Stimulated activated CD4-positive, alpha-beta T cell treated with anti-CD3 and anti-CD28 coated beads, Interleukin-4, amount 100 ng/mL, for 1 hour (primary cell): ENCODE data around the gene FMN2.

Experiments used
- DNase-seq: peaks from one replicate; pipeline ENCODE4 v3.0.0-alpha.2; 2020

The FMN2 gene

DNA sequence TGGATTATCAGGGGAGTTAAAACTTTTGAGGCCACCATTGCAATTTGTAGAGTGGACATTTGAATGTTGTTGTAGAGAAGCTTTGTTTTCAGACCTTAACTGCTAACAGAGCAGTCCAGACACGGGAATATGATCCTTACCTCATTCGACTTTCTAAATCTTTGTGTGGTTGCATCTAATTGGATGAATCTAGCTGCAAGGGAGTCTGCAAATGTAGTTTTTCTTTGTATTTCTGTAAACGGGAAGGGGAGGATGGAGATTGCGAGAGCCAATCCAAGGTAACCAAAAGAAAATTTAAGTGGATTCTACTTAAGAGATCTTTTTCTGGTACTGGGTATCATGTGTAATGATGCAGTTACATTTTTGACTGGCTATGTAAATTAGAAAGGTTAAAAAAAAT is 110.2 kb downstream of the FMN2 start:
- DNase-seq, result no peak

GRCh38 chr1:240207073-240207709 is 115.5 kb downstream of the FMN2 start:
- DNase-seq, result no peak

GRCh38 chr1:240210026-240210425 is 118.3 kb downstream of the FMN2 start:
- no peak for DNase-seq

GRCh38 chr1:240212556-240212955 is 120.9 kb downstream of the FMN2 start:
- DNase-seq, result no peak

DNA sequence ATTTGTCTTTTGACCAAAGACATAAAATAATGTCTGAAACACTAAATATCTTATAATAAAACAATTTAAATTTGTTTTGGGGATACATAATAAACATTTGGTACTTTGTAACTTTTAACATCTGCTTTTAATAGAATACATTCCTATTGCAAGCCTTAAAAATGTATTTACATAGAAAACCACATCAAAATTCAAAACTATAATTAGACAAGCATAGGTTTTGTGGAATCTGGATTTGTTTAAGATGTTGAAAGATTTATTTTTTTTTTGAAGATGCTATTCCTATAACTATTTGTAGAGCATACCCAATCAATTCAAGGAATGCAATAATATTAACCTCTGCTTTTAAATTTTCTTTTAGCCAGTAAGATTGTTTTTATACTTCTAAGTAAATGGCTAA is 125.7 kb downstream of the FMN2 start:
- no peak for DNase-seq

DNA sequence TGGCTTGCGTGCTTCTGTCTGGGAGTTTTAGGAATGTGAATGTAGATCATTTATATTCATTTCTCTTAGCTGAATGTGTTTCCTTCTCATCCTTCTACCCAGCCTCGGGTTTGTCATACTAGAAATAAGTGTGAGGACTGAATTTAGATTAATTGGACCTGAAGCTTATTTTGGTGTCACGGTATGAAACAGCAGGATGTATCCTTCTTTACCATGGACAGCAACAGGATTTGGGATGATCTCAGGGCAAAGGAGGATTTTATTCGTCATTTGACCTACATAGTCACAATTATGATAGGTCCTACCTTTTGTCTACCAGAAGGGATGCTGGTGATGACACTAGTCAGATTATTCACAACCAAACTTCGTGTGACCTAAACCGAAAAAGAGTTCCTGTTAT is 127.4 kb downstream of the FMN2 start:
- DNase-seq, result no peak

GRCh38 chr1:240226102-240226501 is 134.4 kb downstream of the FMN2 start:
- DNase-seq, result no peak

- DNase-seq, result no peak
These were observed 139.1 kb downstream of the FMN2 start for GRCh38 chr1:240230816-240231215.

DNA sequence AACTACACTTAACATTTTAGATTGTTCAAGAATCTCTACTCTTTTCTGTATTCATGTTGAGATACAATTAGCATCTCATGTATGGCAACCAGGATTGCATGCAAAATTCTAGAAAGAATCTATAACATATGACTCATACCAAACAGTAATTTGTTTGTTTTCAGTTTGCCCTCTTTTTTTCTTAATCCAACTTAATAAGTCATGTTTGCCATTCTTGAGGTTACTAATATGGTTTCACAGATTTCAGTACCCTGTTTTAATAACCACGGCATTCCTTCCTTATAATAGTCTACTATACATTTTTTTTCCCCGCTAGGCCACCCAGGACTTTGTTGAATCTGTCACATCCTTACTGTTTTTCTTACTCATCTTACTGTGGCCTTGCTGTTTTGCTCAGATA is 140.8 kb downstream of the FMN2 start:
- DNase-seq, result no peak

- DNase-seq, result no peak
These were observed 143.0 kb downstream of the FMN2 start for GRCh38 chr1:240234485-240235210.

DNA sequence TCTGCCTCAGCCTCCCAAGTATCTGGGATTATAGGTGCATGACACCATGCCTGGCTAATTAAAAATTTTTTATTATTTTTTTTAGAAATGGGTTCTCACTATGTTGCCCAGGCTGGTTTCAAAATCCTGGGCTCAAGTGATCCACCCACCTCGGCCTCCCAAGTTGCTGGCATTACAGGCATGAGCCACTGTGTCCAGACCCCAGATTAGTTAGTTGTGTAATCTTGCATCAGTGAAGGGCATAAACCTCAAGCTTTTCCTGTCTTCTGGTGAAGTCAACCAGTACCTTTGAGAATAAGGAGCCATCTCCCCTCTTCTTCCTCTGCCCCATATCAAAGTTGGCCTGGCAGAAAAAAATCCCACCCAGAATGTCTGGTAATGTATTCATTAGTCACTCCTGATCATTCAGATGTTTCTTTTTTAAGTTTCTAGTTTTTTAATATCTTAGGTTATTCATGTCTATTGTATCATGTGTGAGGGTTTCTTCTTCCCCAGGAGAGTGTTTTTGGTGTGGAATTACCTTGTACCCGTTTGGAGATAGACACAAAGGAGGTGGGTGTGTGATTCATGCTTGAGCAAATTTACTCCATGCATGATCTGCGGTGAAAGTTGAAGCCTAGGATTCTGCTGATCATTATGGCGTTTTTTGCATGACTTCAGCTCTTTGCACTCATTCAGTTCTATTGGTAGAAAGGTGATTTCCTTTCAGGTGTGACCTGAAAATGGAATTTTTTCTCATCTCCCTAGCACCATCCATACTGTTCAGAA is 144.0 kb downstream of the FMN2 start:
- no peak for DNase-seq

- DNase-seq, result no peak
These were observed 145.6 kb downstream of the FMN2 start for GRCh38 chr1:240237305-240237721.

DNA sequence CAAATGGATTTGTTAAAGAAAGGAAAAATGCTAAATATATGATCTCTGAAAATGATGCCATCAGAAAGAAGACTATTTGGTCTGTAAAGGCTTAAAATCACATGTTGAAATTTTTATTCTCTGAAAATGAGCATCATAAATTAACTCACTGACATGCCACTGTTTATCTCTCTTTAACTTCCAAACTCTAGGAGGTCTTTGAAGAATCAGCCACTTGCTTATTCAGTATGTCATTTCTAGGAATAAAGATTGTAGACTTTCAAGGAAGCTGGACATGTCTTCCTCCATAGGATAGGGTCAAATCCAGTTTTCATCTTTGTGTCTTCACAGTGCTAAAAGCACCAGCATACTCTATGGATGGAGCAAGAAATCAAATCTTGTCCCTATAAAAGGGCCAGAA is 147.6 kb downstream of the FMN2 start:
- no peak for DNase-seq

GRCh38 chr1:240241278-240241677 is 149.6 kb downstream of the FMN2 start:
- DNase-seq, result no peak

DNA sequence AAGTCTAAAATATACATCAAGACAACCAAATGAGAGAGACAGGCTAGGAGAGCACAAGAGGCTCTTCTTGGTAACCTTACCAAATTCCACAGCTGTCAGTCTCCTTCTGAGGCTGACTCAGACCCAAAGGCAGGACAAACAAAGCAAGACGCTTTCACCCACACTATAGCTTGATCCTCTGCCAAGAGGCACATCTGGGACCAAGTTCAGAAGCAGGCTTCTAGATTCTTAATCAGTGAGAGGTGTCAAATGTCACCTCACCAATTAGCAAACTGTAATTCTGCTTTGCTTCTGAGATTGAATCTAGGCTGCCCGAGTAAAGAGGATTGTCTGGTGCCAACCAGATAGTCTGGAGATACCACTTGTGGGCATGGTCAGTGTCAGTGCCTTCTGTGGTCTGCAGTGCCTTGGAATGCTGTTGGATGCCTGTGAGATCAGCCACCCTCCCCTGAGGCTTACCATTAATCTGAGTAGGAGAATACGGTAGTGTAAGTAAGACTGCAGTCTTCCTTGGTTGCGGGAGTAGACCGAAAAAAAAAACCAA is 151.0 kb downstream of the FMN2 start:
- no peak for DNase-seq

DNA sequence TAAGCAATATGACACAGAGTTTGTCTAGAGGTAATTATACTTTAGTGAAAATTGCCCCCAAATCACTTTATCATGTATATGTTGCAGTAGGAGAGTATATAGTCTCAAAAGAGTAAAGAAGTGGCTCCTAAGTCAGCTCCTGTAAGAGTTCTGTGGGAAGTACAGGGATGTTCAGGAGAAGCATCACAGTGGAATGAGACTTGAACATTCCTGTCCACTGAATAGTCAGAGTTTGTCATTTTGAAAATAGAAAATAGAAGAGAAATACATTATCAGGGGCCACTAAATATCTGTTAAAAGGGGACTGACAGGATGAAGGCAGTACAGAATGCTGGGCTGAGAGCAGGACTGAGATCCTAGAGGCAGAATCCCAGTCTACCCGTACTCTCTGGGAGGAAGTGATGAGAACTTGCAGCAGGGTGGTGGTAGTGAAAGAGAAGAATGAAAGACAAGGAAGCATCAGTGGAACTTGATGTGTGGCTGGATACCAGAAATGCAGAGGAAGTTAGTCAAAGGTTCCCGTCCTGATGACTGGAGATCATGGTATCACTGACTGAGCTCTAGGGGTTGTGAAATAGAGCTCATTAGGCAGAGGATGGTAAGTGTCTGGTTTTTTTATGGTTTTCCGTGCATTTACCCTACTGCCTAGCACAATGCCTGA is 153.4 kb downstream of the FMN2 start:
- DNase-seq, result no peak

DNA sequence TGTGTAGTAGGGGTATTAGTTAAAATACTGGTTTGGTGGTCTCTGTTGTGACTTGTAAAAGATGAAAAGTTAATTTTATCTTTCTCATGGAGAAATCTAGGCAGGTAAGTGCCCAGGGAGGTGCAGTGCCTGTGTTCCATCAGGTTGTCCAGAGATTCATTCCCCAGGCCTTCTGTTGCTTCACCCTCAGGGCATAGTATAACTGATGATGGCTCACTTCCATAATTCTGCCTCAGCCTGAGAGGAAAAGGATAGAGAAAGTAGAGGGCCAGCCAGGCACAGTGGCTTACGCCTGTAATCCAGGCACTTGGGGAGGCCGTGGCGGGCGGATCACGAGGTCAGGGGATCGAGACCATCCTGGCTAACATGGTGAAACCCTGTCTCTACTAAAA is 153.9 kb downstream of the FMN2 start:
- no peak for DNase-seq

GRCh38 chr1:240247899-240248298 is 156.2 kb downstream of the FMN2 start:
- no peak for DNase-seq

DNA sequence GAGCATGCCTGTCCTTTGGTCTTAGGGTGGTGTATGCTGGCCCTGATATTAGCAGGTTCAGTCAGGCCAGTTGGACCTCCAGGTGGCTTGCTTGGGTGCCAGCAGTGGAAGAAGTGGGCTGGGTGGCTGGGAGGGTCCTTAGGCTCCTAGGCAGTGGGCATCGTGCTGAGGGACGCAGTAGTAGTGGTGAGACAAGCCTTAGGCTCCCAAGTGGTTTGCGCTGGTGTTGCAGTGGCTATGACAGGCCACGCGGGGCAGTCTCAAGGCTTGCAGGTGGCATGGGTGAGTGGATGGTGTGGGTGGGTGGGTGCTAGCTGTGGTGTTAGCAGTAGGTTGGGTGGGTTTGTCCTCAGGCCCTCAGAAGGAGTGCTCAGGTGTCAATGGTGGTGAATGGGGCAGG is 162.3 kb downstream of the FMN2 start:
- DNase-seq, result no peak

- no peak for DNase-seq
These were observed 163.2 kb downstream of the FMN2 start for GRCh38 chr1:240254778-240255291.

- no peak for DNase-seq
These were observed 164.2 kb downstream of the FMN2 start for GRCh38 chr1:240255922-240256321.

DNA sequence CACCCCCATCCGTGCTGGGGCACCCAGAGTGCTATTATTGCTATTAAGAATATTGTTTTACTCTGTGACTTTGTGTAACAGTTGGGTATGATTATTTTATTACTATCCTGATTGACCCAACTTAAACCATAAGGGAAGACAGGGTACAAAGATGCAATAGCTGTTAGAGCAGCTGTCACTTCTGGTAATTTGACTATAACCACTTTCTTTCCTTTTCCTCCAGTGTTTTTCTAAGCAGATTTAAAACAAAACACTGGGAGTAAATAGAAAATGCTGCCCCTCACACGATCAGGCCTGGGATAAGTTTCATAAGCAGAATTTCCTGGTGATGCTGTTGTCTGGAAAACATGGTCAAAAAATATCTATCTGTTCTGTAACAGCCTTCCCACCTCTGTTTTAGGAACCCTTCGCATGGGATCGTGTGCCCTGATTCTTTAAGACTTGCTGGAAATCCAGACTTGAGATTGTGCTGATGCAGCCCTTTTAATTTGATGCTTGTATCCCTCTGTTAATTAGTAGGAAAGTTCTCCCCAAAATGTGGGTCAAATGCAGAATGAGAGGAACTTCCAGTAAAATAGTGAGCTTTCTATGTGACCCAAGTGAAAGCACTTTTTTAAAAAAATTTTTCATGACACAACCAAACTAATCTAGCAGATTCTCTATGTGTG is 165.3 kb downstream of the FMN2 start:
- DNase-seq, result no peak
